ENCODE measurements around the gene PDE9A. TPM values are rescaled to one million over a fixed set of nuclear protein-coding genes. Genes with fewer than 3 reads are reported as not detected.

Gene PDE9A
- total RNA-seq, 4 donors from 2014 or later = 6.9 to 13.0 (median 11.1) TPM

GRCh38 chr21:42678618-42679295 lies 25.3 kb downstream of the PDE9A start:
- intact Hi-C loops (cut with DNase I) = no loop called here
- WGBS, 2 donors = 85 to 92% methylated on average over 17 to 18 of the region's 23 CpGs
- Histone ChIP-seq H3K36me3 (no peaks in the 10 kb centered on the region), H3K27ac (no peak overlapping the region), H3K4me1 (no peaks in the 10 kb centered on the region), H3K27me3 (no peaks in the 10 kb centered on the region), H3K4me3 (replicated peaks in 1 of 3) (no peak overlapping the region), H3K9me3 (no peaks in the 10 kb centered on the region)
- DNase-seq = no peak
- TF ChIP-seq CTCF (IDR thresholded peaks at IDR 0.05) (no peak), POLR2A (IDR thresholded peaks at IDR 0.05) (no peak)

- 96 to 97% methylated on average over 21 to 22 of the region's 22 CpGs for WGBS, 2 donors
- no peaks in the 10 kb centered on the region for H3K9me3 ChIP-seq
- DNase-seq = no peak
- H3K4me3 ChIP-seq (replicated peaks in 1 of 3) = no peak overlapping the region
- H3K27me3 ChIP-seq = no peaks in the 10 kb centered on the region
- TF ChIP-seq CTCF (IDR thresholded peaks at IDR 0.05) = no peak
- no peak for TF ChIP-seq POLR2A (IDR thresholded peaks at IDR 0.05)
- no peaks in the 10 kb centered on the region for H3K36me3 ChIP-seq
- intact Hi-C loops (cut with DNase I) = no loop called here
- peaks cover 0 to 4% of the 10 kb centered on the region in 2 donors for H3K4me1 ChIP-seq
- no peak overlapping the region for H3K27ac ChIP-seq
These were observed 26.1 kb downstream of the PDE9A start for GRCh38 chr21:42679319-42680057.

GRCh38 chr21:42680058-42680330 lies 26.6 kb downstream of the PDE9A start:
- Histone ChIP-seq H3K4me1 (peaks cover 0 to 5% of the 10 kb centered on the region in 2 donors), H3K9me3 (no peaks in the 10 kb centered on the region), H3K36me3 (no peaks in the 10 kb centered on the region), H3K27ac (no peak overlapping the region), H3K27me3 (no peaks in the 10 kb centered on the region), H3K4me3 (replicated peaks in 1 of 3) (no peak overlapping the region)
- TF ChIP-seq CTCF (IDR thresholded peaks at IDR 0.05) = no peak
- no peak for TF ChIP-seq POLR2A (IDR thresholded peaks at IDR 0.05)
- DNase-seq = no peak
- intact Hi-C loops (cut with DNase I) = no loop called here
- WGBS, 2 donors = 93 to 95% methylated on average over 6 to 7 of the region's 7 CpGs

- no peak for DNase-seq
- Histone ChIP-seq H3K27ac (no peak overlapping the region), H3K36me3 (no peaks in the 10 kb centered on the region), H3K4me3 (replicated peaks in 1 of 3) (no peak overlapping the region), H3K9me3 (no peaks in the 10 kb centered on the region), H3K27me3 (no peaks in the 10 kb centered on the region), H3K4me1 (peaks cover 0 to 5% of the 10 kb centered on the region in 2 donors)
- intact Hi-C loops (cut with DNase I) = no loop called here
- WGBS, 2 donors = 91 to 94% methylated on average over 10 of the region's 11 CpGs
- TF ChIP-seq POLR2A (IDR thresholded peaks at IDR 0.05) (no peak), CTCF (IDR thresholded peaks at IDR 0.05) (no peak)
These were observed 27.0 kb downstream of the PDE9A start for GRCh38 chr21:42680429-42680828.
